GM23338 (cell line): Measurements from ENCODE around the gene KRT75. TPM values are rescaled to one million over a fixed set of nuclear protein-coding genes. Genes with fewer than 3 reads are reported as not detected.

Experiments
- CREB1 ChIP-seq: fragments of 250-450 bp; sonication (Bioruptor Pico); IDR thresholded peaks from 2 replicates; pipeline ENCODE4 v1.5.0; 2020; ENCODE audit warnings: low read depth, mild to moderate bottlenecking, moderate library complexity
- CTCF ChIP-seq, 2 experiments: fragments of 200-600 bp in 1 of 2; sonication (generic) in 1 of 2; conservative IDR thresholded peaks; 2 replicates each; pipeline versions ENCODE4 v1.5.1 to v1.6.1; 2016 to 2017; ENCODE audit warnings: antibody characterized with exemption in 2 of 2, low read depth in 2 of 2, mild to moderate bottlenecking in 2 of 2, moderate library complexity in 1 of 2
- POLR2AphosphoS5 ChIP-seq: IDR thresholded peaks from 2 replicates; pipeline ENCODE4 v1.6.1; 2016; ENCODE audit warnings: antibody characterized with exemption, low read depth
- STAT1 ChIP-seq: IDR thresholded peaks from one replicate; pipeline ENCODE4 v1.6.1; 2016; ENCODE audit warnings: antibody characterized with exemption; ENCODE audit not compliant: unreplicated experiment
- ZNF114 ChIP-seq: fragments of 250-450 bp; sonication (Bioruptor Pico); IDR thresholded peaks from 2 replicates; pipeline ENCODE4 v1.5.0; 2020; ENCODE audit warnings: mild to moderate bottlenecking, moderate library complexity
- ZNF331 ChIP-seq: fragments of 250-450 bp; sonication (Bioruptor Pico); IDR thresholded peaks from 2 replicates; pipeline ENCODE4 v1.5.0; 2020; ENCODE audit warnings: low read depth, mild to moderate bottlenecking, moderate library complexity
- ZNF462 ChIP-seq: fragments of 250-450 bp; sonication (Bioruptor Pico); IDR thresholded peaks from 2 replicates; pipeline ENCODE4 v1.5.0; 2020; ENCODE audit warnings: mild to moderate bottlenecking, moderate library complexity
- polyA plus RNA-seq: library from polyadenylated mRNA; unstranded; fragments of >200 nt; fragmentation: Nextera tagmentation; extraction: Ambion mirVana; gene quantifications from 2 replicates; pipeline ENCODE4 v1.2.1, GENCODE V29; 2016
- total RNA-seq: library from RNA; depleted of rRNA; stranded (reverse); fragments of >200 nt; shearing (Covaris generic); gene quantifications from 2 replicates; pipeline ENCODE4 v1.2.3, GENCODE V29; 2014

Gene KRT75
- total and polyA plus RNA-seq, 2 experiments from 2014 or later, result not detected

DNA sequence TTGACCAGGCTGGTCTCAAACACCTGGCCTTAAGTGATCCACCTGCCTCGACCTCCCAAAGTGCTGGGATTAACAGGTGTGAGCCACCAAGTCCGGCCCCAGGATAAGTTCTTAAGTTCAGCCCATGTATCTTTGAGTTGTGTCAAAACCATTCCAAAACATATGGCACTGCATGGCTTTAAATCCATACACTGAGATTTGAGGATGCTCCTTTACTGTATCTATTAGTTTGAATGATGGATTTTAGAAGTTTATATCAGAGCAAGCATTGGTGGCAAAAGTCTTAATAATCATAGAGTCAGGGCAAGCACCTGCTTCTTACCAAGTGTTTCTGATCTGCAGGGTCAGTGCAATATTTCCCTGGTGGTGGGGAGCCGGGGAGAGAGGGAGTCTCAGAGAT is 11.7 kb upstream of the KRT75 start (continued):
- no peak for TF ChIP-seq ZNF462 (CRISPR knock-in tag)
- no peak for TF ChIP-seq POLR2AphosphoS5
- TF ChIP-seq STAT1, result no peak
- no peak for TF ChIP-seq ZNF331 (CRISPR knock-in tag)
- no peak for TF ChIP-seq CREB1 (CRISPR knock-in tag)
- TF ChIP-seq ZNF114 (CRISPR knock-in tag), result no peak
- no peak for TF ChIP-seq CTCF (conservative IDR thresholded peaks at IDR 0.05; ENCODE audit: low read depth in 2 of 2)
